Stomach smooth muscle (tissue), 2 donors: ENCODE results near the gene GPR180.
A peak's percentile ranks its signal among the peaks of the same experiment; 100 is the strongest.

Experiments
- H3K27ac ChIP-seq: one replicate; pipeline ENCODE4 v1.7.0; 2013; ENCODE audit warnings: mild to moderate bottlenecking, low read length, inconsistent platforms
- H3K27me3 ChIP-seq, 2 donors: one replicate each; pipeline ENCODE4 v1.7.0; 2013; ENCODE audit warnings: low read length in 2 of 2; ENCODE audit not compliant: insufficient read depth in 2 of 2, control insufficient read depth in 1 of 2
- H3K36me3 ChIP-seq, 2 donors: one replicate each; pipeline ENCODE4 v1.7.0; 2013; ENCODE audit warnings: low read length in 2 of 2; ENCODE audit not compliant: control insufficient read depth in 2 of 2, insufficient read depth in 2 of 2
- H3K4me1 ChIP-seq: one replicate; pipeline ENCODE4 v1.7.0; 2013; ENCODE audit warnings: low read length; ENCODE audit not compliant: control insufficient read depth, insufficient read depth
- H3K4me3 ChIP-seq, 2 donors: one replicate each; pipeline ENCODE4 v1.7.0; 2013; ENCODE audit warnings: low read length in 2 of 2
- H3K9ac ChIP-seq, 2 donors: one replicate each; pipeline ENCODE4 v1.7.0; 2013; ENCODE audit warnings: low read length in 2 of 2, mild to moderate bottlenecking in 1 of 2
- H3K9me3 ChIP-seq, 2 donors: one replicate each; pipeline ENCODE4 v1.7.0; 2013; ENCODE audit warnings: low read length in 2 of 2; ENCODE audit not compliant: control insufficient read depth in 2 of 2
- donor health status: healthy.
- donor health status: Pancreatic carcinoma.

Gene GPR180

GRCh38 chr13:94601446-94602431 lies at the start of gene GPR180:
TSS of gene GPR180 (plus strand) at chr13:94601857. CDS start at chr13:94601928, 71 bp downstream.
- Histone ChIP-seq H3K27ac (peak within 1 kb of the TSS; percentile 24), H3K9ac (peak within 1 kb of the TSS; percentile 79 to 82), H3K36me3 (peaks cover 5 to 9% of the 10 kb centered on the region in 2 donors), H3K27me3 (no peaks in the 10 kb centered on the region), H3K9me3 (no peaks in the 10 kb centered on the region), H3K4me3 (peak within 1 kb of the TSS; percentile 85 to 93), H3K4me1 (peaks cover 10% of the 10 kb centered on the region)

- Histone ChIP-seq H3K9ac (no peak overlapping the region), H3K4me3 (no peak overlapping the region), H3K36me3 (no peaks in the 10 kb centered on the region), H3K27ac (no peak overlapping the region), H3K9me3 (no peaks in the 10 kb centered on the region), H3K27me3 (no peaks in the 10 kb centered on the region), H3K4me1 (peaks cover 4% of the 10 kb centered on the region)
Observed at GRCh38 chr13:94552095-94552494, 49.6 kb upstream of the GPR180 start.

GRCh38 chr13:94553766-94554165 lies 47.9 kb upstream of the GPR180 start:
- no peak overlapping the region for H3K4me3 ChIP-seq
- H3K27ac ChIP-seq: no peak overlapping the region
- H3K4me1 ChIP-seq: peaks cover 2% of the 10 kb centered on the region
- H3K27me3 ChIP-seq: no peaks in the 10 kb centered on the region
- H3K9ac ChIP-seq: no peak overlapping the region
- H3K36me3 ChIP-seq: no peaks in the 10 kb centered on the region
- no peaks in the 10 kb centered on the region for H3K9me3 ChIP-seq

GRCh38 chr13:94556041-94556440 lies 45.6 kb upstream of the GPR180 start:
- Histone ChIP-seq H3K27ac (no peak overlapping the region), H3K27me3 (no peaks in the 10 kb centered on the region)

GRCh38 chr13:94556621-94557020 lies 45.0 kb upstream of the GPR180 start:
- no peaks in the 10 kb centered on the region for H3K27me3 ChIP-seq
- no peaks in the 10 kb centered on the region for H3K36me3 ChIP-seq
- H3K4me1 ChIP-seq: no peaks in the 10 kb centered on the region
- H3K27ac ChIP-seq: no peak overlapping the region
- H3K4me3 ChIP-seq: no peak overlapping the region
- H3K9ac ChIP-seq: no peak overlapping the region
- no peaks in the 10 kb centered on the region for H3K9me3 ChIP-seq

More at GRCh38 chr13:94556041-94556440, 45.6 kb upstream of the GPR180 start:
- H3K4me1 ChIP-seq: no peaks in the 10 kb centered on the region
- H3K9me3 ChIP-seq: no peaks in the 10 kb centered on the region
- H3K9ac ChIP-seq: no peak overlapping the region
- no peak overlapping the region for H3K4me3 ChIP-seq
- no peaks in the 10 kb centered on the region for H3K36me3 ChIP-seq

- Histone ChIP-seq H3K9me3 (no peaks in the 10 kb centered on the region), H3K36me3 (no peaks in the 10 kb centered on the region), H3K27ac (no peak overlapping the region), H3K4me3 (no peak overlapping the region), H3K4me1 (no peaks in the 10 kb centered on the region), H3K27me3 (no peaks in the 10 kb centered on the region), H3K9ac (no peak overlapping the region)
Observed at GRCh38 chr13:94557684-94558235, 43.9 kb upstream of the GPR180 start.

GRCh38 chr13:94558716-94559115 lies 42.9 kb upstream of the GPR180 start:
- Histone ChIP-seq H3K4me1 (no peaks in the 10 kb centered on the region), H3K9ac (no peak overlapping the region), H3K9me3 (no peaks in the 10 kb centered on the region), H3K27me3 (no peaks in the 10 kb centered on the region), H3K4me3 (no peak overlapping the region), H3K36me3 (no peaks in the 10 kb centered on the region), H3K27ac (no peak overlapping the region)

GRCh38 chr13:94559222-94559795 lies 42.3 kb upstream of the GPR180 start:
- H3K9ac ChIP-seq: no peak overlapping the region
- no peaks in the 10 kb centered on the region for H3K9me3 ChIP-seq
- H3K27ac ChIP-seq: no peak overlapping the region
- no peaks in the 10 kb centered on the region for H3K27me3 ChIP-seq
- no peaks in the 10 kb centered on the region for H3K36me3 ChIP-seq
- H3K4me3 ChIP-seq: no peak overlapping the region
- no peaks in the 10 kb centered on the region for H3K4me1 ChIP-seq

- Histone ChIP-seq H3K27me3 (no peaks in the 10 kb centered on the region), H3K27ac (no peak overlapping the region)
Observed at GRCh38 chr13:94560116-94560515, 41.5 kb upstream of the GPR180 start.

GRCh38 chr13:94561126-94561525 lies 40.5 kb upstream of the GPR180 start:
- Histone ChIP-seq H3K36me3 (no peaks in the 10 kb centered on the region), H3K4me1 (no peaks in the 10 kb centered on the region), H3K27ac (no peak overlapping the region), H3K27me3 (no peaks in the 10 kb centered on the region), H3K4me3 (no peak overlapping the region), H3K9me3 (no peaks in the 10 kb centered on the region), H3K9ac (no peak overlapping the region)

More at GRCh38 chr13:94560116-94560515, 41.5 kb upstream of the GPR180 start:
- Histone ChIP-seq H3K9ac (no peak overlapping the region), H3K4me1 (no peaks in the 10 kb centered on the region), H3K36me3 (no peaks in the 10 kb centered on the region), H3K9me3 (no peaks in the 10 kb centered on the region), H3K4me3 (no peak overlapping the region)
